HG03575 (cell line): Measurements from ENCODE around the gene GSK3A.

Experiments
- ATAC-seq: cut with Tn5 transposase; IDR thresholded peaks from one replicate; pipeline ENCODE4 v1.9.1; 2021; ENCODE audit not compliant: unreplicated experiment, insufficient number of reproducible peaks, low FRiP score; ENCODE audit errors: extremely low read depth

Gene GSK3A

DNA sequence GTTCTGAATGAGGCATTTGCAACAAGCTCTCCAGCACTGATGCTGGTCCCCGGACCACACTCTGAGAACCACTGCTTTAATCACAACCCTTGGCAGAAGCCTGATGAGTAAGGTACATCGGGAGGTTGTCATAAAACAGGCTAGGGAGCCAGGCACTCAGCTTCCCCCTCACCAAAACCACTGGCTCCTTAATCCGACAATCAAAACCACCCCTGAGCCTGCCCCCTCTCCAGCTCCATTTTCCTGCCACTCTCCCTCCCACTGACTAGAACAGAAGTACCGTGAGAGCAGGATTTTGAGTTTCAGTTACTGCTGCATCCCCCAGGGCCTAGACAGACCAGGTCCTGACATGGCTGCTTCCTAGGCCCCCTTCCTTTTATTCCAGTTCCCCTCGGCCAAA lies 7.2 kb downstream of the GSK3A start:
- ATAC-seq: no peak

DNA sequence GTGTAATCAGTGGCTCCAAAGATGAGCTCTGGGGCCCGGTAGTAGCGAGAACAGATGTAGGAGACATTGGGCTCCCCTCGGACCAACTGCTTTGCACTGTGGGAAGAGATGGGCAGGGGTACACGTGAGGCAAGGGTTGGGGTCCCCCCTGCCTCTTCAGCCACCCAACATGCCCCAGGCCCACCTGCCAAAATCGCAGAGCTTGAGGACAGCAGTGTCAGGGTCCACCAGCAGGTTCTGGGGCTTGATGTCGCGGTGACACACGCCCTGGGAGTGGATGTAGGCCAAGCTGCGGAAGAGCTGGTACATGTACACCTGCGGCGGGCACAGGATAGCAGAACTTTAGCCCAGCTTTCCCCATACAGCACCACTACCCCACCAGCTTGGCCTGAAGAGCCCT lies 8.0 kb downstream of the GSK3A start:
- no peak for ATAC-seq

DNA sequence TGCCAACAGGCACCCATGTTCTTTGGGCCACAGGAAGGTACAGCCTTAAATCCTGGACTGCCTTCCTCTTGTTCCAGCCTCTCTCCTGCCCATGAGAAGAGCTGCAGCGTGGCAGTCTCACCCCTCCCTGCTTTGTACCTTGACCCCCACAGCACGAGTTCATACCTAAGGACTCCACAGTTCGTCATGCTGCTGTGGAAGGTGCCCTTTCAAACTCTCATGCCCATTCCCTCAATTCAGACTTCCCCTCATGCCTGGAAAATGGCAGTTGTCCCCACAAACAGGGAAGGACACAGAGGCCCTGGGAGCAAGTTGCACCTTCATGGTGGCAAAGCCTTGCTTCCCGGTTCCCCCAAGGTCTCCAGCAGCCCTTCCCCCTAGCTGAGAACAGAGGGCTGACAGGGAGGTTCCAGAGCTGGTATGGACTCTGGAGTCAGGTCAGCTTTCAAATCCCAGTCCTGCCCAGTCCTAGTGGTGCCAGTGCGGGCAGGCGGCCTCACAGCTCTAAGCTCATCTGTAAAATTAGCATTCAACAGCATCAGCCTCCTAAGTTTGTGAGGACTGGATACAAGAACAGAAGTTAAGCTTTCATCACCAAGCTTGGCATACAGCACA lies 8.6 kb downstream of the GSK3A start:
- ATAC-seq: no peak

DNA sequence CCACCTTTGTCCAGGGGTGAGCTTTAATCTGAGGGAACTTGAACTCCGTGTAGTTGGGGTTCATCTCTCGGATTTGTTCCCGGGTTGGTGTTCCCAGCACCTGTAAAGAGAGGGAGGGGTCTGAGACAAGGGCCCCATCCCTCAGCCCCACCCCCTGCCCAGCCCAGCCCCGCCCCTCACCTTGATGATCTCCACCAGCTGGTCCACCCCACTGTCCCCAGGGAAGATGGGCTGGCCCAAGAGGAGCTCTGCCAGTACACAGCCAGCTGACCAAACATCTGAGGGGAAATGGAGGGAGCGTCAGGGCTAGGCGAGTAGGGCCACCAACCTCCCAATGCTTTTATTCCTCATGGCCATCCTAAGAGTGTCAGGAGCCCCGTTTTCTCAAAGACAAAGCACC lies 9.3 kb downstream of the GSK3A start:
- ATAC-seq: no peak

DNA sequence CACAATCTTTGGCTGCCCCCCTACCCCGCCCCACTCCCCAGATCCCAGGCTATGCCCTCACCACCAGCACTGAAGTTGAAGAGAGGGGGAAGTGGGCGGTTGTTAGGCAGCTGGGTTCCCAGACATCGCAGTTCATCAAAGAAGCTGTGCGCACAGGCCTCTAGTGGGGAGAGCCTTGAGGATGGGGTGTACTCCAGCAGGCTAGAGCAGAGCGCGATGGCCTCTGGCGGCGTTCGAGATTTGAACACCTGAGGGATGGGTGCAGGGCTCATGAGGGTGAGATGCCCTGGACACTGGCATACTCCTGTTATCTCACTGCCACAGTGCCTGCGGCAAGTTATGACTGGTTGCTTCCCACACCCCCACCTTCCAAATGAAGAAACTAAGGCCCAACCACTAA lies 10.0 kb downstream of the GSK3A start:
- no peak for ATAC-seq

DNA sequence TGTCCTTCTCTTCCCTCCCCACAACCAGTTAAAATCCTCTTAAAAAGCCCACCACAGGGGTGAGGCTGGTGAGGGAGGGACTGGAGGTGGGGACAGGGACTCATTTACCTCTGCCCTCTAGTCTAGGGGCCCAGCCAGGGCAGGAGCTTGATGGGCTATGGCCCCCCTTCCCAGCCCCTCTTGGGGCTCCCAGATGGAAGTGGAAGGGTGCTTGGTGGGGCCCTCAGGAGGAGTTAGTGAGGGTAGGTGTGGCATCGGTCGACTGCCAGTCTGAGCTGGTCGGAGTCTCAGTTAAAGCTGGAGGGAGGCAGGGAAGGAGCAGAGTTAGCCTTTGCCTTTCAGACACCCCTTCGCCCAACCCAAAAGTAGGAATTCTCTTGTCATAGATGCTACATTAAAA lies 11.8 kb downstream of the GSK3A start:
- ATAC-seq: no peak

DNA sequence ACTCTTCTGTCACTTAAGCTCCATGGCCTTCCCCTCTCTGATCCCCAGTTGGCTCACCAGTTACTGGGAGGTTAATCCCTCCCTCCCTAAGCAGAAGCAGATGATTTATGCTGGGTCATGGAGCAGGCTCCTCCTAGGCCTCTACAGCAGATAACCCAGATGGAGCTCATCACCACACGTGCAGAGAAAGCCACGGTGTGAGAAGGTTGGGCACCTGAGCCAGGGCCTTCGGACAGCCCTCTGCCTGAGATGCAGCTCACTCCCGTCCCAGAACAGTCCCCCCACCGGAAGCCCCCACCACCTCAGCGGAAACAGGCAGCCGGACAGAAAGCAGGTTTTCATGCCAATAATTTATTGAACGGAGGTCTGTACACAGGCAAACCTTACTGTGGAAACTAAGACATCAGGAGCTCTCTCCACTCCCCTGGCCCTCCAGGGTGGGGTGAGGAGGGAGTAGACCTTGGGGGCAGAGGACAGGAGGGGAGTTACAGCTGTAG lies 12.5 kb downstream of the GSK3A start:
- ATAC-seq: no peak

DNA sequence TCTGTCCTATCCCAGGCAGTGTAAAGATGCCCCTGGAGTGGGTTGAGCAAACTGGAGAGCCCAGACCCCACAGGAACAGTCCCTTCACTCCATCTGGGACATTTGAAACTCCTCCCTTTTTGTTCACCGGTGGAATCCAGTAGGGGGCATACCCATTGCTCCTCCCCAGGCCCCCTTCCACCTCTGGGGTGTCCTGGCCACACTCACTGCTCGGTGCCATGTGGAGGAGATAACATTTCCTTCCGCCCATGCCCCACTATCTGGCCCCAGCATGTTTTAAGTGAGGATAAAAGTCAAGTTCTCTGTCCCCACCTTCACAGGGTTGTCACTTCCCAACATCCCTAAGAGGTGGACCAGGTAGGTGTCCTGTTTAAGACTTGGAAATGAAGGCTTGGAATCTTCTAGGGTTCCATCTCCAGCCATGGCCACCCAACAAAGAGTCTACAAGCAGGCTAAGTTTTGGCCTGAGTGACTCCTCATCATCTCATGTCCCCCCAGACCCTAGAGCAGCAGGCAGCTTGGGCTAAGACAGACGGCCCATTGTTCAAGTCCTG lies 13.0 kb downstream of the GSK3A start:
- ATAC-seq: no peak

DNA sequence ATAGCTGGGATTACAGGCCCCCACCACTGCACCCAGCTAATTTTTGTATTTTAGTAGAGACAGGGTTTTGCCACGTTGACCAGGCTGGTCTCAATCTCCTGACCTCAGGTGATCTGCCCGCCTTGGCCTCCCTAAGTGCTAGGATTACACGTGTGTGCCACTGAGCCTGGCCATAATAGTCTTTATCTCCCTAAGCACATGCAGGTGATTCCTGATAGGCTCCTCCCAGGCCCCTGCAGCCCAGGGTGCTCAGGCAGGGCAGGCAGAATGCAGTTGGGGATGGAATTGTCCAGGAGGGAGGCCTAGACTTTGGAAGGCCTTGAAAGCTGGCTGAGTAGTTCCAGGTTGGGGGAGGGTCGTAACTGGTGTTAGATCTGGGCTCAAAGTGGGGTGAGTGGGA lies 13.8 kb downstream of the GSK3A start:
- no peak for ATAC-seq

DNA sequence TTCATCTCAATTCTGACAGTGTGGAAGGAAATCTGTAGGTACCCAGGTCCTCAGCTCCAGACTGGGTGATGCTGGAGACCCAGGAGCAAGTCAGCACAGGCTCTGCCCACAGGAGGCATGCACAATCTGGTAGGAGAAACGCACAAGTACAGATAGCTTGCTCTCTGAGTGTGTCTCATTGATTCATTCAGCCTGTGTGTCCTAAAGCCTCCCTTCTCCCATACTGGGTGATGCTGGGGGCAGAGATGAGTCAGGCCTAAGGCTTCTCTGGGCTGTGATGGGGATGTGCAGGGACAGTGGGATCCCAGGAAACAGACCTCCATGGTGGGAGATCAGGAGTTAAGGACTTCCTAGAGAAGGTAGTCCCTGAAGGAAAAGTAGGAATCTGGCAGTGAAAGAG lies 15.5 kb downstream of the GSK3A start:
- no peak for ATAC-seq

DNA sequence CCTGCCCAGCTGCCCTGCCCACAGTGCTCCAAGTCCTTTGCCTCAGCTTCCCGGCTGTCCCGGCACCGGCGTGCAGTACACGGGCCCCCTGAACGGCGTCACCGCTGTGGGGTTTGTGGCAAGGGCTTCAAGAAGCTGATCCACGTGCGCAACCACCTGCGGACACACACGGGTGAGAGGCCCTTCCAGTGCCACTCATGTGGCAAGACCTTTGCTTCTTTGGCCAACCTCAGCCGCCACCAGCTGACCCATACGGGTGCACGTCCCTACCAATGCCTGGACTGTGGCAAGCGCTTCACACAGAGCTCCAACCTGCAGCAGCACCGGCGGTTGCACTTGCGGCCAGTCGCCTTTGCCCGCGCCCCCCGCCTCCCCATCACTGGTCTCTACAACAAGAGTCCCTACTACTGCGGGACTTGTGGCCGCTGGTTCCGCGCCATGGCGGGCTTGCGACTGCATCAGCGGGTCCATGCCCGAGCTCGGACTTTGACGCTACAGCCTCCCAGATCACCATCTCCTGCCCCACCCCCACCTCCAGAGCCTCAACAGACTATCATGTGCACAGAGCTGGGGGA lies 16.6 kb downstream of the GSK3A start:
- ATAC-seq: no peak

DNA sequence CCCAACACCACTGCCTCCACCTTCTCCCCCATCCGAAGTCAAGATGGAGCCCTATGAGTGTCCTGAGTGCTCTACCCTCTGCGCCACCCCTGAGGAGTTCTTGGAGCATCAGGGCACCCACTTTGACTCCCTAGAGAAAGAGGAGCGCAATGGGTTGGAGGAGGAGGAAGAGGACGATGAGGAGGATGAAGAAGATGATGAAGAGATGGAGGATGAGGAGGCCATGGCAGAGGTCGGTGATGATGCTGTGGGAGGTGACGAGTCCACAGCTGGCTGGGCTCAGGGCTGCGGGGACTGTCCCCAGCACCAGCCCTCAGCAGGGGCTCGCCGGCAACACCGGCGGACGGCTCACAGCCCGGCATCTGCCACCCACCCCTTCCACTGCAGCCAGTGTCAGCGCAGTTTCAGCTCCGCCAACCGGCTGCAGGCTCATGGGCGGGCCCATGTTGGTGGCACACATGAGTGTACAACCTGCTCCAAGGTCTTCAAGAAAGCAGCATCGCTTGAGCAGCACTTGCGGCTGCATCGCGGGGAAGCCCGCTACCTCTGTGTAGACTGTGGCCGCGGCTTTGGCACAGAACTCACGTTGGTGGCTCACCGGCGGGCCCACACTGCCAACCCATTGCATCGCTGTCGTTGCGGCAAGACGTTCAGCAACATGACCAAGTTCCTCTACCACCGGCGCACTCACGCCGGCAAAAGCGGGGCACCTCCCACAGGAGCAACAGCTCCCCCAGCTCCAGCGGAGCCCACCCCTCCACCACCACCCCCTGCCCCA lies 17.3 kb downstream of the GSK3A start:
- no peak for ATAC-seq

DNA sequence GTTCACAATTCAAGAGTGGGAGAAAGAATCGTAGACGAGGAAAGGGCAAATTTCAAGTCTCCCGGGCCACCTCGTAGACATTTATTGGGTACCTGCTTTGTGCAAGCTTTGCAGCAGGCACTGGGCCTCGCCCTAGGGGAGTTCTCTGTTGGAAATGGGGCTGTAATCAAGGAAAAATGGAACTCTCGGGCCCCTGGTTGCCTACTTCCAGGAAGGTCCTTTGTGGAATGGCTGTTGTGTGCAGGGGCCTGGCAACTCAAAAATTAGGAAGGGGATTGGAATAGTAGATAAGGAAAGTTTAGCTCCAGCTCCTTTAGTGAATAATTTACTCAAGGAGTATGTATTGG lies 21.7 kb downstream of the GSK3A start:
- no peak for ATAC-seq

DNA sequence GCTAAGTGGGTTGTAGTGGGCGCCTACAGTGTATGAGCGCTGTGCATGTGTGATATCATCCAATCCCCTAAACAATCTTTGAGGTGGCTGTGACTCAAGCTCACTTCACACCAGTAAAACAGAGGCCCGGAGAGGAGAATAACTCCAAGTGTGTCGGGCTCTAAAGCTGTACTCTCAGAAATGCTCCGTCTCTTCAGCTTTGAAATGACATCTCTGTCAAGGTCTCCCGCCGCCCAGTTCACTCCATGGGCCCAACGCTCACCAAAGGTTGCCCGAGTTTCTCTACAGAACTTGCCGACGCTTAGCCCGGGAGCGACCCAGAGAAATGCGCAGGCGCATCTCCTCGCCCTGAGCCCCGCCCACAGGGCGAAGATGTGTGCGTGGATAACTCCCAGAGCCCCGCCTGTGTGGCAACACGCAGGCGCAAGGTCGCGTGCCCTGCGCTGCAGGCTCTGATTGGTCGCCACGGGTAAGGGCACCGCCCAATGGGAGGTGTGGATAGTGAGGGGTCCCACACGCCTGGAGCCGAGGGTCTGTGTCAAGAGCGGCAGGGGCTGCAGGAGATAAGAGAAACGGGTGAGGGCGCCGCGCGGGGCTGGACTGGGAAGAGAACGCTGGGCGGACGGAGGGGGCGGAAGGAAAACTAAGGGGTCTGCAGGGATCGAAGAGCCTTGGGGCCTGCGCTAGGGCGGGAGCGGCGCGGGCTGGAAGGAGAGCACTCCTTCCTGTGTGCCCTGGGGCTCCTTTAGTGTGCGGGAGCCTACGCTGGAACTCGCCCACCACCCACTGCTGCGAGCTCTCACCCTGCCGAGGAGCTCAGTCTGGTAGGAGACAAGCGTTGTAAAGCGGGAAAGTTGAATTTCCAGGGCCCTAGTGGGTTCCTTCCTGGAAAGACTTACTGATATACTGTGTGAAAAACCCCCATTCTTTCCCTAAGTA lies 22.3 kb downstream of the GSK3A start, which contains the start of gene ZNF526:
ZNF526 (plus strand) TSS at position 501 of the 939 bp plus-strand sequence. CDS start 4,092 bp downstream, outside the sequence.
- ATAC-seq: no peak

DNA sequence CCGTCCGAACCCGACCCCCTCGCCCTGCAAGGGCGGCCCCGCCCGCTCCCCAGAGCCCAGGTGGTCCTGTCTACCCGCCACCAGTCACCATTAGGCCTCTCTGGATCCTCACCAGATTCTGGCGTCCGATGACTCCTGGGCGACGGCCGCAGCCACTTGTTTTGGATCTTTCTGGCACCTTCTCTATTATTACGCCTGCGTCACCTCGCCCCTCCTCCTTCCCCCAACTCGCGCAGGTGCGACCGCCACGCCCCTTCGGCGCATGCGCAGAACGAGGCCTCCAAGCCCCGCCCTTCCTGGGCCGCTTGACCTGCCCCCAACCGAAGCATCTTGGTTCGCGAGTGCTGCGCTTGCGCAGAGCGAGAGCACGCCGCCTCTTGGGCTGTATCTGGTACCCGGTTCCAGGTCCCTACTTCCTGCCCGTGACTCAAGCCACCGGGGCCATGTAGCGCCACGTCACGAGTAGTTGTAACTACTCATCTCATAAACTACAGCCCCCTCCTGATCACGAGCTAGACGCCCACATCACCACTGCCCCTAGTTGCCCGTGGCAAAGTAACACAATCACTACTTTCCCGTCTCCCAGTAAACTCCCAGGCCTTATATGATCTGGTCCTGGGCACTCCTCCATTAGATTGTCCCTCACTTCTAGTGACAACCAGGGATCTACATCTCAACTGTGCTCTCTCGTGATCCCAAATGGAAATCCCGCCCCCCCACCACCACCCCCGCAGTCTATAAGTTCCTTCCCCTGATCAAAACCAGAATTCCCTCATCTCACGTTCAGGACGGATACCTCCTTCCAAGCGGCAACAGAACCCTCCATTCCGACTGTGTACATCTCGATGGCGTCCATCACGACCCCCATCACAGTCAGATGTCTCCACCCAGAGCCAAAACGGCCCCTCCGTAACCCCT lies 24.6 kb downstream of the GSK3A start, which contains the start of gene DEDD2:
DEDD2 (minus strand) TSS at position 158 of the 918 bp plus-strand sequence. CDS start 670 bp downstream, outside the sequence.
- ATAC-seq: peak; percentile 27

DNA sequence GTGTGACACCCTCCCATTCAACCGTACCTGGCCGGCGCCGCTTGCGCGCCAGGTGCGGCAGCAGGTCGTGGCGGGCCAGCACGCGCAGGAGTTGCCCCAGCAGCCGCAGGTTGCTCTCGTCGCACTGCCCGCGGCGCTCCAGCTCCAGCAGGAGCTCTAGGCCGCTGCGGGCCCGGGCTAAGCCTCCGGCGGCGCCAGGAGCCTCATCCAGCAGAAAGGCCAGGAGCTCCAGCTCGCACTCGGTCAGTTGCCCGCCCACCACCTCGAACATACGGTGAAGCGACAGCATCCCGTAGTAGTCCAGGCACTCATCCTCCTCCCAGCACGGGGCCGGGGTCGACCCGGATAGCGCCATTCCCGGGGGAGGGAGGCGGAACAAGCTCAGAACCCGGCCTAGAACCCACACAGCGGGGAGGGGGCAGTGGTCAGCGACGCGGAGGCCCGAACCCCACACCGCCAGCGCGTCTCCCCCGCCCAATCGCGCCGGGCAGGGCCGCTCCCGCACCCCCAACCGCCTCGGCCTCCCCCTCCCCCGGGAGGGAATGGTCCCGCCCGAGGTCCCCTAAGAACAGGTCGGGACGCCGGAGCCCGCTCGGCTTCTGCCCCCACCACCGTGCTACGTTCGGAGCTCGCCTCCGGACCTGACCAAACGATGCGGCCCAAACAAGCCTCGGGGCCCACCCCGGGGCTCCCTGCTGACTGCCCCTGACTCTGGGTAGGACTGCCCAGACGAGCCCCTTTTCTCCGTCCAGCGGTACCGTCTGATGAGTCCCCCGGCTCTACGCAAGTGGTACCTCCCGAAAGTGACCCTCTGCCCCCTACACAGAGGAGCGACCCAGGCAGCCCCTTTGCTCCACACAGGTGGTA lies 25.5 kb downstream of the GSK3A start:
- no peak for ATAC-seq
